Transverse colon (tissue), 4 donors: ENCODE data around the gene SOX18. TPM values are rescaled to one million over a fixed set of nuclear protein-coding genes. Genes with fewer than 3 reads are reported as not detected.

Experiments
- DNase-seq: peaks from one replicate; pipeline ENCODE4 v3.0.0-alpha.2; 2019
- H3K27ac ChIP-seq, 4 donors: fragments of 200-600 bp; sonication (generic); 2 replicates each; pipeline ENCODE4 v1.5.1; 2016 to 2018; ENCODE audit warnings: inconsistent platforms in 4 of 4
- H3K27me3 ChIP-seq: fragments of 200-600 bp; sonication (generic); 2 replicates; pipeline ENCODE4 v1.5.1; 2017; ENCODE audit warnings: inconsistent platforms
- H3K36me3 ChIP-seq, 4 donors: fragments of 200-600 bp; sonication (generic); 2 replicates each; pipeline ENCODE4 v1.5.1; 2017 to 2019; ENCODE audit warnings: inconsistent platforms in 4 of 4
- H3K4me1 ChIP-seq, 4 donors: fragments of 200-600 bp; sonication (generic); 2 replicates each; pipeline ENCODE4 v1.5.1; 2017 to 2020; ENCODE audit warnings: inconsistent platforms in 4 of 4
- H3K4me3 ChIP-seq, 4 donors: fragments of 200-600 bp; sonication (generic); 1 replicate in 1 of 4; 2 replicates in 3 of 4; pipeline versions ENCODE4 v1.5.1 to v1.6.1; 2017 to 2019; ENCODE audit warnings: inconsistent platforms in 4 of 4
- H3K9me3 ChIP-seq, 2 donors: fragments of 200-600 bp; sonication (generic); 2 replicates each; pipeline ENCODE4 v1.5.1; 2017 to 2019; ENCODE audit warnings: inconsistent platforms in 2 of 2
- CTCF ChIP-seq, 5 experiments: fragments of 200-600 bp in 3 of 5; fragments of 450-650 bp in 2 of 5; sonication (generic) in 3 of 5; IDR thresholded peaks; 1 replicate in 2 of 5; 2 replicates in 3 of 5; pipeline ENCODE4 v1.5.1; 2016 to 2017; ENCODE audit warnings: antibody characterized with exemption in 5 of 5, inconsistent platforms in 3 of 5, mild to moderate bottlenecking in 2 of 5, moderate library complexity in 1 of 5
- EP300 ChIP-seq: sonication (generic); formaldehyde crosslinking; IDR thresholded peaks from one replicate; pipeline ENCODE4 v1.6.1; 2017; ENCODE audit warnings: antibody characterized with exemption, low read depth
- POLR2A ChIP-seq: fragments of 450-650 bp; IDR thresholded peaks from one replicate; pipeline ENCODE4 v1.6.1; 2016; ENCODE audit warnings: antibody characterized with exemption, mild to moderate bottlenecking, moderate library complexity
- POLR2AphosphoS5 ChIP-seq, 3 donors: sonication (generic); formaldehyde crosslinking; IDR thresholded peaks; one replicate each; pipeline ENCODE4 v1.6.1; 2016; ENCODE audit warnings: antibody characterized with exemption in 3 of 3
- WGBS, 2 donors: methylation state at CpG; one replicate each; pipeline ENCODE4 v1.1.5; 2018; ENCODE audit warnings: low coverage in 1 of 2; 5-methylcytosine and 5-hydroxymethylcytosine counted together
- in situ Hi-C, 4 donors: fragments of 200-750 bp; cut with MboI; loops; one replicate each; pipeline versions ENCODE4 v1.15.0 to v1.15.1; 2017; ENCODE audit warnings: low sequenced_read_pairs in 3 of 4, low pct_ligation_motif_present in 1 of 4, low pct_unique_long_range_greater_than_20kb in 1 of 4
- intact Hi-C: fragments of 100-400 bp; cut with DNase I; formaldehyde crosslinking; loops from one replicate; pipeline ENCODE4 v1.15.1; 2023; ENCODE audit warnings: low total_unique reads
- total RNA-seq, 4 donors: library from RNA; depleted of rRNA; stranded (reverse); fragments of >200 nt; gene quantifications; one replicate each; pipeline ENCODE4 v1.1.0, GENCODE V29; 2016

SOX18 gene
- total RNA-seq, 4 donors from 2014 or later: 1.8 to 14.2 (median 6.5) TPM

- TF ChIP-seq EP300 (no peak), POLR2AphosphoS5 (IDR thresholded peaks at IDR 0.05) (no peak), POLR2A (no peak), CTCF (IDR thresholded peaks at IDR 0.05) (no peak)
- WGBS, 2 donors: 97 to 100% methylated on average over 1 to 16 of the region's 16 CpGs
- H3K9me3 ChIP-seq: no peaks in the 10 kb centered on the region
- H3K27me3 ChIP-seq: no peaks in the 10 kb centered on the region
- no peak for DNase-seq
- in situ Hi-C loops (no loop called here), intact Hi-C loops (no loop called here)
- peaks cover 0 to 66% (median 33%) of the 10 kb centered on the region in 4 donors for H3K36me3 ChIP-seq
- no peak overlapping the region for H3K27ac ChIP-seq
- no peak overlapping the region for H3K4me3 ChIP-seq
- no peaks in the 10 kb centered on the region for H3K4me1 ChIP-seq
These were observed 38.1 kb downstream of the SOX18 start for GRCh38 chr20:64011366-64011779.

GRCh38 chr20:64010711-64011237 is 38.7 kb downstream of the SOX18 start:
- DNase-seq: no peak
- 78 to 85% methylated on average over 6 to 8 of the region's 8 CpGs for WGBS, 2 donors

GRCh38 chr20:64009811-64010387 is 39.5 kb downstream of the SOX18 start:
- Histone ChIP-seq H3K4me1 (no peaks in the 10 kb centered on the region), H3K27ac (no peak overlapping the region), H3K36me3 (peaks cover 0 to 57% (median 27%) of the 10 kb centered on the region in 4 donors), H3K27me3 (no peaks in the 10 kb centered on the region), H3K9me3 (no peaks in the 10 kb centered on the region), H3K4me3 (no peak overlapping the region)
- in situ Hi-C loops (no loop called here), intact Hi-C loops (no loop called here)
- DNase-seq: no peak
- 83 to 90% methylated on average over 10 to 13 of the region's 13 CpGs for WGBS, 2 donors
- TF ChIP-seq EP300 (no peak), POLR2A (no peak), POLR2AphosphoS5 (IDR thresholded peaks at IDR 0.05) (no peak), CTCF (IDR thresholded peaks at IDR 0.05) (no peak)

More at GRCh38 chr20:64010711-64011237, 38.7 kb downstream of the SOX18 start:
- H3K27me3 ChIP-seq: no peaks in the 10 kb centered on the region
- no peak overlapping the region for H3K4me3 ChIP-seq
- no peaks in the 10 kb centered on the region for H3K9me3 ChIP-seq
- H3K4me1 ChIP-seq: no peaks in the 10 kb centered on the region
- TF ChIP-seq EP300 (no peak), POLR2A (no peak), CTCF (IDR thresholded peaks at IDR 0.05) (no peak), POLR2AphosphoS5 (IDR thresholded peaks at IDR 0.05) (no peak)
- peaks cover 0 to 66% (median 30%) of the 10 kb centered on the region in 4 donors for H3K36me3 ChIP-seq
- no peak overlapping the region for H3K27ac ChIP-seq
- in situ Hi-C loops: no loop called here
- intact Hi-C loops: no loop called here

- intact Hi-C loops (no loop called here), in situ Hi-C loops (no loop called here)
- 86% methylated on average over 3 of the region's 3 CpGs; no CpG with 5 or more reads in 1 of the 2 donors for WGBS, 2 donors
- DNase-seq: no peak
- Histone ChIP-seq H3K4me3 (no peak overlapping the region), H3K4me1 (no peaks in the 10 kb centered on the region), H3K27ac (no peak overlapping the region), H3K36me3 (peaks cover 0 to 55% (median 29%) of the 10 kb centered on the region in 4 donors), H3K9me3 (no peaks in the 10 kb centered on the region), H3K27me3 (no peaks in the 10 kb centered on the region)
- TF ChIP-seq EP300 (no peak), POLR2A (no peak), POLR2AphosphoS5 (IDR thresholded peaks at IDR 0.05) (no peak), CTCF (IDR thresholded peaks at IDR 0.05) (no peak)
These were observed 42.5 kb downstream of the SOX18 start for GRCh38 chr20:64006902-64007301.
